HG02840 (cell line): ENCODE results near the gene ADGRA3.

ENCODE experiments used
- ATAC-seq: cut with Tn5 transposase; IDR thresholded peaks from one replicate; pipeline ENCODE4 v1.9.1; 2021; ENCODE audit warnings: mild to moderate bottlenecking, moderate library complexity, moderate number of reproducible peaks; ENCODE audit not compliant: unreplicated experiment, low FRiP score

ADGRA3 gene, protein sequence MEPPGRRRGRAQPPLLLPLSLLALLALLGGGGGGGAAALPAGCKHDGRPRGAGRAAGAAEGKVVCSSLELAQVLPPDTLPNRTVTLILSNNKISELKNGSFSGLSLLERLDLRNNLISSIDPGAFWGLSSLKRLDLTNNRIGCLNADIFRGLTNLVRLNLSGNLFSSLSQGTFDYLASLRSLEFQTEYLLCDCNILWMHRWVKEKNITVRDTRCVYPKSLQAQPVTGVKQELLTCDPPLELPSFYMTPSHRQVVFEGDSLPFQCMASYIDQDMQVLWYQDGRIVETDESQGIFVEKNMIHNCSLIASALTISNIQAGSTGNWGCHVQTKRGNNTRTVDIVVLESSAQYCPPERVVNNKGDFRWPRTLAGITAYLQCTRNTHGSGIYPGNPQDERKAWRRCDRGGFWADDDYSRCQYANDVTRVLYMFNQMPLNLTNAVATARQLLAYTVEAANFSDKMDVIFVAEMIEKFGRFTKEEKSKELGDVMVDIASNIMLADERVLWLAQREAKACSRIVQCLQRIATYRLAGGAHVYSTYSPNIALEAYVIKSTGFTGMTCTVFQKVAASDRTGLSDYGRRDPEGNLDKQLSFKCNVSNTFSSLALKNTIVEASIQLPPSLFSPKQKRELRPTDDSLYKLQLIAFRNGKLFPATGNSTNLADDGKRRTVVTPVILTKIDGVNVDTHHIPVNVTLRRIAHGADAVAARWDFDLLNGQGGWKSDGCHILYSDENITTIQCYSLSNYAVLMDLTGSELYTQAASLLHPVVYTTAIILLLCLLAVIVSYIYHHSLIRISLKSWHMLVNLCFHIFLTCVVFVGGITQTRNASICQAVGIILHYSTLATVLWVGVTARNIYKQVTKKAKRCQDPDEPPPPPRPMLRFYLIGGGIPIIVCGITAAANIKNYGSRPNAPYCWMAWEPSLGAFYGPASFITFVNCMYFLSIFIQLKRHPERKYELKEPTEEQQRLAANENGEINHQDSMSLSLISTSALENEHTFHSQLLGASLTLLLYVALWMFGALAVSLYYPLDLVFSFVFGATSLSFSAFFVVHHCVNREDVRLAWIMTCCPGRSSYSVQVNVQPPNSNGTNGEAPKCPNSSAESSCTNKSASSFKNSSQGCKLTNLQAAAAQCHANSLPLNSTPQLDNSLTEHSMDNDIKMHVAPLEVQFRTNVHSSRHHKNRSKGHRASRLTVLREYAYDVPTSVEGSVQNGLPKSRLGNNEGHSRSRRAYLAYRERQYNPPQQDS (N-terminal part only)

GRCh38 chr4:22515888-22516541, at the start of gene ADGRA3:
ADGRA3 (minus strand) TSS chr4:22516066; CDS start chr4:22515784, 282 bp downstream.
- no peak for ATAC-seq

DNA sequence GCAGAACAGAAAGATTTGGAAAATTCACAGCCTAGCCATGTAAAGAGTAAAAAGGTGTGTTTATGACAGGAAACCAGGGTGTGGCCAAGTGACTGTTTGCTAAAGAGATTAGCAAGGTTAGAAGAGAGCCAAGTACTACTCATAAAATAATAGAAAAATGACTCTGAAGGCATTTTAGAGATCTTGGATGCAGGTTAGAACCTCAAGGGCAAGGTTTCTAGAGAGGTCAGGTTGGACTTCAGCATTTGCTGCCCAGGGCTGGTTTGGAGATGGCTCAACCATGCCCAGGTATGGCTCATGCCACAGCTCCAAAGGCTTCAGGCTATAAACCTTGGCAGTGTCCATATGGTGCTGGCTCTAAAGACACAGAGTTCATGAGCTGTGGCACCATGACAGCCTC, 40.6 kb upstream of the ADGRA3 start:
- no peak for ATAC-seq

DNA sequence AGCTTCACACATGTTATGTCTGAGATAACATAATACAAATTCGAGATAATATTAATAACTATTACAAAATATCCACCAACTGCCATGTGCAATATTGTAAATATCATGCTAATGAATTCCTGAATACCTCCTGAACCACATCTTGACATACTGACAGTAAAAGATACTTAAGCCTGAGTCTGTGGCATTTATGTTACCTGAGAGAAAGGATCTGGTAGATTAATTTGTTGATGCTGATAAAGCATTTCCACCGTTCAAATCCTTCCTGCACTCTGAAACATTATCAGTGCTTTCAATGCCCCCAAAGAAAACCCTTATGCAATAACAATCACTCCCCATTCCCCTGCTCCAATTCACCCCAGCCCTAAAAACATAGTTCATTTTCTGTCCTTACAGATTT, 38.8 kb upstream of the ADGRA3 start:
- ATAC-seq = no peak

DNA sequence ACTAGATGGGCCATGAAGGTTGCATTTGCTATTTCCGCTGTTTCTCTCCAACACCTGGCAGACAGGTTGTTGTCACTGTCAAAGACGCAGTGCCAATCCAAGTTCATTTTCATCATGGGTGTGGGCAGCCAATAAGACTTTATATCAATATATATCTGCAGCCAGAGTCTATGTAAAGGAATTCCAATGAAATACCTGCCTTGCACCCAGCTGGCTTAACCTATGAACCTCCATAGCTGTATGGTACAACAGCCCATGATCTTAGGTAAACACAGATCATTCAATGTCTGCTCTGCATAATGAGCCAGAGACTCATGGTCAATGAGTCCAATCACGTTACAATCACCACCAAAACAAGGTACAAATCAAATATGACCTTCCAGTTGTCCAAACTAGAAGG, 37.7 kb upstream of the ADGRA3 start:
- no peak for ATAC-seq

DNA sequence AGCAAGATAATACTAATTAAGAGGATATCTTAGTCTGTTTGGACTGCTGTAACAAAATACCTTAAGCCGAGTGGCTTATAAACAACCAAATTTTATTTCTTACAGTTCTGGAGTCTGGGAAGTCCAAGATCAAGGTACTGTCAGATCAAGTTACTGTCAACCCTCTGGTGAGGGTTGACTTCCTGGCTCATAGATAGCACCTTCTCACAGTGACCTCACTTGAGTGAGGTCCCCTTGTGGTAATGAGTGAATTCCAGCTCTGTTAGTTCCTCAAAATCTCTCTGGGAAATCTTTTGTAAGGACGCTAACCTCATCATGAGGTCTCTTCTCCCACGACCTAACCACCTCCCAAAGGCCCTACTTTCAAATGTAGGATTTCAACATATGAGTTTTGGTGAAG, 36.9 kb upstream of the ADGRA3 start:
- no peak for ATAC-seq

GRCh38 chr4:22551550-22551949, 35.7 kb upstream of the ADGRA3 start:
- ATAC-seq = no peak

- ATAC-seq = no peak
Measured at GRCh38 chr4:22546299-22546698, 30.4 kb upstream of the ADGRA3 start.

DNA sequence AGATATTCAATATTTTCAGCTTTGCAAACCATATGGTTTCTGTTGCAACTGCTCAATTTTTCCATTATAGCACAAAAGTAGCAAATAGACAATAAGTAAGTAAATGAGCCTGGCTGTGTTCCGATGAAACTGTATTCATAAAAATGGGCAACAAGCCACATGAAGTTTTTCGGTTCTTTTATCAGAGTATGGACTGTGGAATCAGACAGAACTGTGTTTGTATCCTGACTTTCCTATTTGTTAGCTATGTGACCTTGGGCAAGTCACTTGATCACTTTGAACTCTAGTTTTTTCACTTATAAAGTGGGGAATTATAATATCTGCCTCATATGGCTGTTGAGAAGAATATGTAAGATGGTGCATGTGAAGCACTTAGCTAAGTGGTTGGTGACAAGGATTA, 23.4 kb upstream of the ADGRA3 start:
- ATAC-seq = no peak

GRCh38 chr4:22537864-22538263, 22.0 kb upstream of the ADGRA3 start:
- no peak for ATAC-seq

- ATAC-seq = no peak
Measured at GRCh38 chr4:22534374-22534773, 18.5 kb upstream of the ADGRA3 start.

- ATAC-seq = no peak
Measured at GRCh38 chr4:22532896-22533295, 17.0 kb upstream of the ADGRA3 start.

DNA sequence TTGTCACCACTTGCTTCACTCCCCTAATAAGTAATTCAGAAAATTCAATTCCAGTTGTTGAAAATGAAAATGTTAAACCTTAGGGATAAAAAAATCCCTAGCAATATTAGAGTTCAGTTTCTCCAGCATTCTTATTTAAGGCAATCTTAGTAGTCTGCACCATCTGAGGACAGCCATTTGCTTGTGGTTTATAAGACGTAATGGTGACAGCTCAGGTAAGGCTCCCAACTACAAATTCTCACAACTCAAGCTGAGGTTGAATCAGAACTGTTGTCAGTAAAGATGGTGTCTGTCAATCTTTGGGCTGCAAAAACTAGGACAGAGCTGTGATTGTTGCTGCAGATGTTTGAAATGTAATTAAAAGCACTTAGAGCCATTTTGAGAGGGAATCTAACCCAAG, 16.3 kb upstream of the ADGRA3 start:
- ATAC-seq = no peak

GRCh38 chr4:22531311-22532019, 15.6 kb upstream of the ADGRA3 start:
- ATAC-seq = no peak

- no peak for ATAC-seq
Measured at GRCh38 chr4:22524895-22525294, 9.0 kb upstream of the ADGRA3 start.

- ATAC-seq = no peak
Measured at GRCh38 chr4:22522706-22523501, 7.0 kb upstream of the ADGRA3 start.

DNA sequence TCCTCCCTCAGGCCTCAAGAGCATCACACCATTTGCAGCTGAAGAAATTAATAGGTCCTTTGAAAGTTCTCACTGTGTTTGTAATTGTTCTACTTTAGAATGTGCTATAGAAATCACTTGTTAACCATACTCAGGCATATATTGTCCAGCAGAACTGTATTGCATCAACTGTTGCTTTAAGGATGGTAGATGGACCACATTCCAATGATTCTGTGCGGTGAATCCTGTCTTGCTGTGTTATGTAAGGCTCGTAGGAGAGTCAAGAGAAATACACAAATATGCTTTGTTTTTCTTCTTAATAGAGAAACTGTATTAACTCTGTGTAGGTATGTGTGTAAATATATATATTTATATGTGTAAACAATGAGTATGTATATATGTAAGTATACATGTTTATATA, 6.3 kb upstream of the ADGRA3 start:
- no peak for ATAC-seq

GRCh38 chr4:22521240-22521639, 5.4 kb upstream of the ADGRA3 start:
- no peak for ATAC-seq

DNA sequence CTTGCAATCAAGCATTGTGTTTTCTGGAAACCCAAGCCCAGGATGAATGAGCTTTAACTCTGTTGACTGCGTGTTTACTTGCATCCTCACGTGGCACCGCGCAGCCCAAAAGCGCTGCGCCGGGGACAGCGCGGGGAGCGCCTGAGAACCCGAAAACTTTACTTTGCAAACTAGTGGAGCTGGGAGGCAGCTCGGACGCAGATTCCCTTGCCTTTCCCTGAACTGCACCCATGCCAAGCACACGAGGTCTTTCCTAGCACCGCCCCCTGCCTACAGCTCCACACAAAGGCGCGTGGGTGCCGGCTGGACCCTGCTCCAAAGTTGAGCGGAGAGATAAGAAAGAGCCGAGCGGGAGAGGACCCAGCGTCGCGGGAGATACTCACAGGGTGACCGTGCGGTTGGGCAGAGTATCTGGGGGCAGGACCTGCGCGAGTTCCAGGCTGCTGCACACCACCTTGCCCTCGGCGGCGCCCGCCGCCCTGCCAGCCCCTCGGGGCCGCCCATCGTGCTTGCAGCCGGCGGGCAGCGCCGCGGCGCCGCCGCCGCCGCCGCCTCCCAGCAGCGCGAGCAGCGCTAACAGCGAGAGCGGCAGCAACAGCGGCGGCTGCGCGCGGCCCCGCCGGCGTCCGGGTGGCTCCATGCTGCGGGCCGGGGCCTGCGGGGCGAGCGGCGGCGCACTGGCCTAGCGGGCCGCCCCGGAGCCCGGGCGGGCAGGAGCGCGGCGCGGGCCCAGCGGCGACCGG, 550 bp downstream of the ADGRA3 start:
- ATAC-seq = no peak
